HG03108 (cell line): Measurements from ENCODE around the gene PML.

ENCODE experiments used
- ATAC-seq: cut with Tn5 transposase; IDR thresholded peaks from one replicate; pipeline ENCODE4 v1.9.1; 2021; ENCODE audit warnings: moderate library complexity; ENCODE audit not compliant: unreplicated experiment

Gene PML, protein sequence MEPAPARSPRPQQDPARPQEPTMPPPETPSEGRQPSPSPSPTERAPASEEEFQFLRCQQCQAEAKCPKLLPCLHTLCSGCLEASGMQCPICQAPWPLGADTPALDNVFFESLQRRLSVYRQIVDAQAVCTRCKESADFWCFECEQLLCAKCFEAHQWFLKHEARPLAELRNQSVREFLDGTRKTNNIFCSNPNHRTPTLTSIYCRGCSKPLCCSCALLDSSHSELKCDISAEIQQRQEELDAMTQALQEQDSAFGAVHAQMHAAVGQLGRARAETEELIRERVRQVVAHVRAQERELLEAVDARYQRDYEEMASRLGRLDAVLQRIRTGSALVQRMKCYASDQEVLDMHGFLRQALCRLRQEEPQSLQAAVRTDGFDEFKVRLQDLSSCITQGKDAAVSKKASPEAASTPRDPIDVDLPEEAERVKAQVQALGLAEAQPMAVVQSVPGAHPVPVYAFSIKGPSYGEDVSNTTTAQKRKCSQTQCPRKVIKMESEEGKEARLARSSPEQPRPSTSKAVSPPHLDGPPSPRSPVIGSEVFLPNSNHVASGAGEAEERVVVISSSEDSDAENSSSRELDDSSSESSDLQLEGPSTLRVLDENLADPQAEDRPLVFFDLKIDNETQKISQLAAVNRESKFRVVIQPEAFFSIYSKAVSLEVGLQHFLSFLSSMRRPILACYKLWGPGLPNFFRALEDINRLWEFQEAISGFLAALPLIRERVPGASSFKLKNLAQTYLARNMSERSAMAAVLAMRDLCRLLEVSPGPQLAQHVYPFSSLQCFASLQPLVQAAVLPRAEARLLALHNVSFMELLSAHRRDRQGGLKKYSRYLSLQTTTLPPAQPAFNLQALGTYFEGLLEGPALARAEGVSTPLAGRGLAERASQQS

GRCh38 chr15:73994413-73994883 lies at the start of gene PML:
Gene PML (plus strand): TSS chr15:73994716. CDS start chr15:73994813, 97 bp downstream.
- ATAC-seq: peak; percentile 67

DNA sequence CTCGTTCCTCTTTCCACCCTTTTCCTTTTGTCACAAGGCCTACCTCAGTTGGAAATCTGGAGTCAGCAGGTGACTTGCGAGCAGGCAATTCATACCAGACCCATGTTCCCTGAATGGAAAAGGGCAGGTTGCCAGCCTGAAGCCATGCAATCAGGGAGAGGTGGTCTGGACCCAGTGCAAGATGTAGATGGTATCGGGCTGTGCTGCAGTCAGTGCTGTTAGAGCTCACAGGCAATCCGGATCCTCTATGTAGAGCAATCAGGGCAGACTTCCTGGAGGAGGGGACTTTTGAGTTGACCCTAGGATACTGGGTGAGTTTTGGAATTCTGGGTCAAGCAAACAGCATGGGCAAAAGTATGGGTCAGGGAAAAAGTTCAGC lies 49.4 kb upstream of the PML start:
- no peak for ATAC-seq

GRCh38 chr15:73946046-73946721 lies 48.3 kb upstream of the PML start:
- ATAC-seq: no peak

GRCh38 chr15:73946795-73947370 lies 47.6 kb upstream of the PML start:
- ATAC-seq: no peak

DNA sequence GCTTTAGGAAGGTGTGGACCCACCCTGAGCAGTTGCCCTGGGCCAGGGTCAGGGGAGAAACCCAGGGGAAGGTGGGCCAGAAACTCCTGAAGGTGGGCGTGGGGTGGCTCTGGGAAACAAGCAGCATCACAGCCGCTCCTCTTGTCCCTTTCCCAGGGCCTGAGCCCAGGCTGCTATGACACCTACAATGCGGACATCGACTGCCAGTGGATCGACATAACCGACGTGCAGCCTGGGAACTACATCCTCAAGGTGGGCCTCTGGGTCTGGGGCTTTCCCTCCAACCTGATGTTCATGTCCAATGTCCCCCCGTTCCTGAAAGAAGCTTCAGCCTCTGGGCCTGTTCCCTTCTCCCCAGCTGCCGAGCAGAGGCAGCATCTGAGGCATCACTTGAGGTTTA lies 46.9 kb upstream of the PML start:
- no peak for ATAC-seq

GRCh38 chr15:73948396-73948795 lies 46.1 kb upstream of the PML start:
- no peak for ATAC-seq

DNA sequence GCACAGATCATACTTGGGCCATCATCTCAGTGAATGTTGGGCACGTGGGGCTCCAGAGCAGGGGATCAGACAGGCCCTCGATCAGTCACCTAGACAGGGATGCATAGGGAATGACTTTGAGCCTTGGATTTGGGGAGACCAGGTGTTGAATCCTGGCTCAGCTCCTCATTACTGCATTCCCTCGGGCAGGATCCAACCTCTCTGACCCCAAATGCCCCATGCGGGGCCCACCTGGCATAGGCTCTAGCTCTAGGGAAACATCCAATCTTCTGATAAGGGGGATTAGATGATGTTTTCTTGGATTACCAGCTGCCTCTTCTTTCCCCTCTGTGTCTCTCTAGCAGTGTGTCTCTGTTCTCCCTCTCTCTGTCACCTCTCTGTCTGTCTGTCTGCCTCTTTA lies 45.5 kb upstream of the PML start:
- no peak for ATAC-seq

DNA sequence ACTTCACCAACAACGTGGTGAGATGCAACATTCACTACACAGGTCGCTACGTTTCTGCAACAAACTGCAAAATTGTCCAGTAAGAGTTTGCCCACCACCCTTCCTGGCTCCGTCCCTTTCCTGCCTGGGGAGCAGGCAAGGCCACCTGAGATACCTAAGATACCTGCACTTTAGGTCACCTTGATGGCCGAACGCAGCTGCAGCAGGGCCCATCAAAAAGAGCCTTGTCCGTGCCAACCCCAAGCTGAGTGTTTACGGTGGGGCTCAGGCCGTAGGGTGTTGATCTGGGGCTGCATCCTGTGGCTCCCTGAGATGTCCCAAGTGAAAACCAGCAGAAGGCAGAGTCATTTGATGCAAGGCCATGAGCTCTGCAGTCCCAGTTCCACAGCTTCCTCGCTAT lies 45.0 kb upstream of the PML start:
- ATAC-seq: no peak

- ATAC-seq: no peak
Measured at GRCh38 chr15:73950479-73950830, 44.1 kb upstream of the PML start.

DNA sequence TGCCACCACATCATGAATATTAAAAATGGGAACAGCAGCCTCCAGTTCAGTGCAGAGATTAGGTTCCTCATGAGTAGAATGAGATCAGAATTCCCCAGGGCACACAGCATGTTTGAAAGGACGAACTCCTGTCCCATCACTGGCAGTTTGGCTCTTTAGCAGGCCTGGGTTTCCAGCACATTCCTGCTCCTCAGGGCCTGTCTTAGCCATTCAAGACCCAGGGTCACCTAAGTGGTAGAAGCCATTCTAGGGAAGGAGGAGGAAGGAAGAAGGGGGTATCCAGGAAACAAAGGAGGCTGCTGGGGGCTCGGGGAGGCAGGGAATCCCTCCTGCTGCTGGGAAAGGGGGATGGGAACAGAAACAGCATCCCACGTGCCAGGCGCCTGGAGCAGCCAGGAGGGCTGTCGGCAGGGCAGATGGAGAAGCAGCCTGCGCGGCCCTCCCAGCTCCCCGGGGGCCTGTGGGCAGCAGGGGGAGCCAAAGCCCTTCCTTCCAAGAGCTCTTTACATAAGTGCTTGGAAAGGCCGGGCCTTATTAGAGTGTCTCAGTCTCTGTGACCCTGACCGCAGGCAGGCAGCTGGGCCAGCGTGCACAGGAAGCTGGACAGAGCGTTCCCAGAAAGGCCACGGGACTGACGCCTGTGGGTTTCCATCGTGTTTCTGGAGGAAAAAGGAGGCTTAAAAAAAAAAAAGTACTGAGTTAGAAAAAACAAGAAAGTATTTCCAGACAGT lies 43.5 kb upstream of the PML start:
- ATAC-seq: no peak

DNA sequence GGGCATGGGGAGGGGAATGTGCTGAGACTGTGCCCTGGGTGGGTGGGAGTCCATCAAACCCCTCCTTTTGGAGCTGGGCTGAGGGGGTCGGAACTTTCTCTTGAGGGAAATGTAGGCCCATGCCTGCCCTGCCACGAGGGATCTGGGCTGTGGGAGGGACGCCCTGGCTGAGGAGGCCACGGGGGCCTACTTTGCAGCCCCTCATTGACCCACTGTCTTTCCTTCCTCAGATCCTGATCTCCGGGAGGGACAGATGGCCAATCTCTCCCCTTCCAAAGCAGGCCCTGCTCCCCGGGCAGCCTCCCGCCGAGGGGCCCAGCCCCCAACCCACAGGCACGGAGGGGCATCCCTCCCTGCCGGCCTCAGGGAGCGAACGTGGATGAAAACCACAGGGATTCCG lies 42.9 kb upstream of the PML start:
- no peak for ATAC-seq

DNA sequence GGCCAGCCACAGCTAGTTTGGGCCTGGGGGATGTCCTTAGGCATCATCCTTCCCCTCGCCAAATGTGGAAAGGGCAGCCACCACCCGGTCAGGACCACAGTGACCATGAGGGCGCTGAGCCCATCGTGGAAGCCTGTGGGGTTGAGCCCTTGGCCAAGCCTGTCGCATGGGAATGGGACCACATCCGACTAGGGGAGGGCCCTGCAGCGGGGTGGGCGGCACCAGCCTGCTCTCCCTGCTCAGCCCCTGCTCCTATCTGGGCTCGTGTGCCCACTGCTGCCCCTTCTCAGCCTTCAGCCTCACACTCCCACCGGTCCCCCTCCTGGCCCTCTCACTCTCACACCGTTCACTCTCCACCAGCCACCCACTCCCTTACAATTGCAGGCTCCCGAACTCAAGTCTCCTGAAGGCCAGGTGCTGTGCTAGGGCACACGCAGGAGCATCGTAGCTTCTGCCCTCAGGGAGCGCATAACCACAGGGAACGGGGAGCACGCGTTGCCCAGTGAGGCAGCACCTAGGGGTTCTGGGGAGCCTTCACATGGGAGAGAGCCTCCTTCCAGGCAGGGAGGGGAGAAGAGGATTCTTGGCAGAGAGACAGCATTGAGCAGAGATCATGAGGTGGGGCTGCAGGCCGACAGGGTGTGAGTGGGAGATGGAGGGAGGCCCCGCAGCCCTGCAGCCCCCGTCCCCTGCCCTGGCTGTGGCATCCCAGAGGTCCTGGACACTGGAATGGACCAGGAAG lies 42.2 kb upstream of the PML start:
- ATAC-seq: no peak

GRCh38 chr15:73952913-73953750 lies 41.4 kb upstream of the PML start:
- ATAC-seq: no peak

DNA sequence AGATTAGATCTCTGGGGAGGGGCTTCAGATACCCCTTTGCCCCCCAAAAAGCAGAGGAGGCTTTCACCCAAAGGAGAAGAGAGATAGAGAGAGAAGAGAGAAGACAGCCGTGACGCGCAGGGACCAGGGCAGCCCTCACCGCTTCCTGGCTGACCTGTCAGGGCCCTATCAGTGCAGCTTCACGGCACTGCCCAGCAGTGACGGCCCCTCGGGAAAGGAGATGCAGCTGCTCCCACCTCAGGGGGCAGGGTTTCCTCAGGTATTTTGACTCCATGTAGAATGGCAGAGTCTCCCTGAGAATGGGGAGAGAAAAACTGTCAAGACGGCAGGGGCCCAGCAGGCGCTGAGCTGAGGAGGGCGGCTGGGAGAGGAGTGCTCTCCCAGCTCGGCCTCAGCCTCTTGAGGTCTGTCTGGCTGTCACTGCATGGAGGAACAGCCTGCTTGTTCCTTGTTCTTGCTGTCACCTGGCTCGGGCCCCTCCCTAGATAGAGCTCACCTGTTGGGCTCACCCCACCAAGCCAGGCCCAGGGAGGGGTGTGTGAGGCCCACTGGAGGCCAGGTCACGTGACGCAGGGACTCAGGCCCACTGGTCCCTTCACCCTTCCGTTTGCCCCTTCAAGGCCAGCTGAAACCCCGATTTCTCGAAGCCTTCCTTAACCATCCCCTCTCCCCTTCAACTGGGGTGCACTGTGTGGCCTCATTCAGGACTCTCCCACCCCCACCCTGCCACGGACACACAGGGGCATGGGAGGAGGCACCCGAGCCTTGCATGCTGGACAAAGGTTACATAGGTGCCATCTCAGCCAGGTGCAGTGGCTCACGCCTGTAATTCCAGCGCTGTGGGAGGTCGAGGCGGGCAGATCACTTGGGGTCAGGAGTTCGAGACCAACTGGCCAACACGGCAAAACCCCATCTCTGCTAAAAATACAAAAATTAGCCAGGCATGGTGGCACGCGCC lies 40.0 kb upstream of the PML start:
- ATAC-seq: no peak

DNA sequence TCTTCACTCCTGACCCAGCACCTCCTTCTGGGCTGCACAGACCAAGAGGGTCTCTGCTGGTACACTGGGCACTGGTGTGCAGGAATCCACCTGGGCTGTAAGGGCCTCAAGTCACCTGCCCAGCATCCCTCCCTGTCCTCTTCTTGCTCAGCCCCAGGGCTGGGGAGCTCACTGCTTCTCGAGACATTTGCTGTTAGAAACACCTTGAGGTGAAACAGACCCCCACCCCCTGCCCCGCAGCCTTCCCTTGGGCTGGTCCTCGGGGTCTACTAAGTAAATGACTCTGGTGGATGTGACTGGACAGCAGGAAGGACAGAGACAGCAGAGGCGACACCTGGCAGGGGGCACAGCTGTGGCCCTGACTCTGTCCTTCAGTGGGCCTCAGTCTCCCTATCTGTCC lies 39.2 kb upstream of the PML start:
- no peak for ATAC-seq

- no peak for ATAC-seq
Measured at GRCh38 chr15:73955861-73956742, 38.4 kb upstream of the PML start.

DNA sequence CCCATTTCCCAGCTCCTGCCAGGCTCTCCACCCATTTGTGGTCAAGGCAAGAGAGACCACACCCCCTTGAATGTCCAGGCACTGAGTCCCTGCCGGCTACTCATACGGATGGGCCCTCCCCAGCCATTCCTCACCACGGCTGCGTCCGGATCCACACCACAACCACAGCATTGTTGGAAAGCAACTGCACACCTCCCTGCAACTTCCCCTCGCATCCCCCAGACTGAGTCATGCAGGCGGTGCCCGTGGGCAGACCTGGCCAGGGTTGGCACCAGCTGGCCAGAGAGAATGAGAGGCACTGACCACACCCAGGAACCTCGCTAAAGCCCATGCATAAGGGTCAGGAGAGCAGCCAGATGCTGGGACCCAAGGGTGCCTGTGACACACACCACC lies 37.8 kb upstream of the PML start:
- ATAC-seq: no peak
